NCI-H2227 (cell line): ENCODE measurements around the gene AP1M2.
"Not testable (repeated sequence)": the region's sequence is repeated elsewhere in the genome, so short reads cannot be mapped to it uniquely, and the experiment has no call there.

ENCODE experiments used
- DNase-seq: peaks from one replicate; lab custom pipeline; 2025; ENCODE audit not compliant: unreplicated experiment; lab: John Stamatoyannopoulos, UW

Gene AP1M2

DNA sequence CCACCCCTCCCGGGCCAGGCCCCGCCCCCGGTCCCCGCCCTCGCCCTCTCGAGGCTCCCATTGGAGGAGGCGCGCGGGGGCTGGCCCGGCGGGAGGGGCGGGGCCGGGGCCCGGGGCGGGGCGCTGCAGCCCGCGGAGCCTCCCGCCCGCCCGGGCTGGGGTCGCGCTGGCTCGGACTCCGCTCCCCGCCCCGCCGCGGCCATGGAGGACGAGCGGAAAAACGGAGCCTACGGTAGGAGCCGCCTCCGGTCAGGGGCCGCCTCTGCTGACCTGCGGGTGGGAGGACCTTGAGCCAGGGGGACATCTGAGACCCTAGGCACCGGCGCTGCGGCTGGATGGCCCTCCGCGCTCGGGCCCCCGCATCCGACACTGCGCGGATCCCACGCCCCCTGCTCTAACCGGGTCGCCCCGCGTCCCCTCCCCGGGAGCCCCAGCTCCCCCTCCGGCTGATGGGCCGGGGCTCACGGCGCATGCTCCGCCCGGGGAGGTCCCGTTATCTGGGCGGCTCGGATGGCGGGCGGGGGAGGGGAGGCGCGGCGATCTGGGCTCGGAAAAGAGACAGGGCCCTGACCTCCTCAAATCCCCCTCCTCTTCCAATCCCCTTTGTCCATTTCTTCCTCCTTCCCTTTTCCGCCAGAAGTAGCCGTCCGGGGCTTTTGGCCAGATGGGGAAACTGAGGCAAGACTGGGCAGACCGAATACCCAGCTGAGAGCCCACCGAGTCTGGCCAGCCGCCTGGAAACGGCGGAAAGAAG, 15.4 kb upstream of the AP1M2 start:
- DNase-seq = peak; percentile 79

- DNase-seq = no peak
These were observed 14.9 kb upstream of the AP1M2 start for GRCh38 chr19:10601999-10602329.

DNA sequence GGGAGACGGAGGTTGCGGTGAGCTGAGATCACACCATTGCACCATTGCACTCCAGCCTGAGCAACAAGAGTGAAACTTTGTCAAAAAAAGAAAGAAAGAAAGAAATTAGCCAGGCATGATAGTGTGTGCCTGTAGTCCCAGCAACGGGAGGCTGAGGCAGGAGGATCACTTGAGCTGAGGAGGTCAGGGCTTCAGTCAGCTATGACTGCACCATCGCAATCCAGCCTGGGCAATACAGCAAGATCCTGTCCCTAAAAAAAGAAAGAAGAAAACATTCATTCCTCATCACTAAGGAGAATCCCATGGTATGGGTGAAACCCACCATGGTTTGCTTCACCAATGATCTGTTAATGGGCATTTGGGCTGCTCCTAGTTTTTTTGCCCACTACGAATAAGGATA, 13.0 kb upstream of the AP1M2 start:
- no peak for DNase-seq

DNA sequence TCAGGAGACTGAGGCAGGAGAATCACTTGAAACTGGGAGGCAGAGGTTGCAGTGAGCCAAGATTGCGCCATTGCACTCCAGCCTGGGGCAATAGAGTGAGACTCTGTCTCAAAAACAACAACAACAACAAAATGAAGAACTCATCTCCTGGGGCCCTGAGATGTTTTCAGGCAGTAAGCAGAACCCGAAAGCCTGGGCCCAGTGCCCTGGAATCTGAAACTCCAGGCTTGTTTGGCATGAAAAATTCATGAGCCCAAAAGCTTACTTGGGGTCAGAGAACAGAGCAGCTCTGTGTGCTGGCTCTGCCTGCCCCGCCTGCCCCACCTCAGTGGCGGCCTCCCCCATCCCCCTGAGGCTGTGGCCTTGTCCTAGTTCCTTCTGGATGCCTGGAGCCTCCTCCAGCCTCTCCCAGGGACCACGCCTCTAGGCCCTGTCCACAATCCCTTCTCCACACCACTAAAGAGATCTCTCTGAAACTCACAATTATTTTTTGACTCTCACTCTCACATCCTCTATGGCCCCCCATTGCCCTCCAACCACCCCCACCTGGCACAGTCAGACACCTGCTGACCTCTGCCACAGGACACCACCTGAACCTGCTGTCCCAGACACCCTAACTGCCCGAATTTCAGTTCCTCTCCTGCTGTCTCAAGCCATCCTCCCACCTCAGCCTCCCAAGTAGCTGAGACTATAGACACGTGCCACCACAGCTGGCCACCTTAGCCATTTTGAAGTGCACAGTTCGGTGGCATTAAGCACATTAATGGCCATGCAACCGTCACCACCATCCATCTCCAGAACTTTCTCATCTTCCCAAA, 6.9 kb upstream of the AP1M2 start:
- DNase-seq = no peak

DNA sequence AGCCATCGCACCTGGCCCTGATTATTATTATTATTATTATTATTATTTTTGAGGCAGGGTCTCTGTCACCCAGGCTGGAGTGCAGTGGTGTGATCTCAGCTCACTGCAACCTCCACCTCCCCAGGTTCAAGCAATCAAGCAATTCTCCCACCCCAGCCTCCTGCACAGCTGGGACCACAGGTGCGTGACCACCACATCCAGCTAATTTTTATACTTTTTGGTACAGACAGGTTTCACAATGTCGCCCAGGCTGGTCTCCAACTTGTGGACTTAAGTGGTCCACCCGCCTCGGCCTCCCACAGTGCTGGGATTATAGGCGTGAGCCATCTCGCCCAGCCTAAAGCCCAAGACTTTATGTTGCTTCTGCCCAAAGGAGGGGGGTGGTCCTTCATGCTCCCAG, 6.0 kb upstream of the AP1M2 start:
- DNase-seq = no peak

DNA sequence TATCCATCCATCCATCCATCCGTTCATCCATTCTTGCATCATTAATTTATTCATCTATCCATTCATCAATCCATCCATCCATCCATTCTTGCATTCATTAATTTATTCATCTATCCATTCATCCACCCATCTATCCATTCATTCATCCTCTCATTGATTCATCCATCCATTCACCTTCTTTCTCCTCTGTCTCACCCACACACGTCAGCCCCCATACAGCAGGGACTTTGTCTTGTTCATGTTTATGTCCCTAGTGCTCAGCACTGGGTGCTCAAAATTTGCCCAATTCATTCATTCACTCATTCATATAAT, 683 bp upstream of the AP1M2 start:
- no peak for DNase-seq

DNA sequence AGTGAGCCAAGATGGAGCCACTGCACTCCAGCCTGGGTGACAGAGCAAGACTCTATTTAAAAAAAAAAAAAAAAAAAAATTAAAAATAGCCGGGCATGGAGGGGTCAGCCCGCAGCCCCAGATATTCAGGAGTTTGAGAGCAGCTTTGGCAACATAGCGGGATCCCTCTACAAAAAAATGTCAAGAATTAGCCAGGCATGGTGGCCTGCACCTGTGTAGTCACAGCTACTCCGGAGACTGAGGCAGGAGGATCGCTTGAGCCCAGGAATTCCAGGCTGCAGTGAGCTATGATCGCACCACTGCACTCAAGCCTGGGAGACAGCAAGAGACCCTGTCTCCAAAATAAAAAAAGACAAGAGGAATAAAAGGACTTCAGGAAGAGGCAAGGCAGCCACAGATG, 716 bp downstream of the AP1M2 start:
- no peak for DNase-seq

DNA sequence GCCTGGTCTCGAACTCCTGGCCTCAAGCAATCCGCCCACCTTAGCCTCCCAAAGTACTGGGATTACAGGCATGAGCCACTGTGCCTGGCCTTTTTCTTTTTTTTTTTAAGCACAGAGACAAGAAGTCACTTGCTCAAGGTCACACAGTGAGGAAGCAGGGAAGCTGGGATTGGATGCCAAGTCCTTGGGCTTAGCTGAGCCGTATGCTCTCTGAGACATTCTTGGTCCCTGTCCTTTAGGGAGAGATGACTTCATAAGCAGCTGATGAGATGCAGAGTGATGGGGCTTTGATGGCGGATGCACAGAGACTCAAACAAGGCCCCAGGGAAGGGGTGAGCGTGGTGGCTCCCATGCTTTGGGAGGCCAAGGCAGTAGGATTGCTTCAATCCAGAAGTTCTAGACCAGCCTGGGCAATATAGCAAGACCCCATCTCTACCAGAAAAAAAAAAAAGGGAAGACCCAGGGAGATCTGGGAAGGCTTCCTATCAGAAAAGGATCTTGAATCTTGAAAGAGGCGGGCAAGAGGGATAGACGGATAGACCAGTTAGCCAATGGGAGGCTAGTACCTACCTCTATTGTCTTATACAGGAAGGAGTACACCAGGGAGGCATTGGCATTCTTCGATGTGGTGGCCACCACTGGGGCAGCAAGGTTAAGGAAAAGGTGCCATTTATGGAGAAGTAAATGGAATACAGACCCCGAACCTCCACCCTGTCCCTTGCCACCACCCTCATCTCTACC, 3.9 kb downstream of the AP1M2 start:
- no peak for DNase-seq

- DNase-seq = no peak
These were observed 5.0 kb downstream of the AP1M2 start for GRCh38 chr19:10582091-10582490.

DNA sequence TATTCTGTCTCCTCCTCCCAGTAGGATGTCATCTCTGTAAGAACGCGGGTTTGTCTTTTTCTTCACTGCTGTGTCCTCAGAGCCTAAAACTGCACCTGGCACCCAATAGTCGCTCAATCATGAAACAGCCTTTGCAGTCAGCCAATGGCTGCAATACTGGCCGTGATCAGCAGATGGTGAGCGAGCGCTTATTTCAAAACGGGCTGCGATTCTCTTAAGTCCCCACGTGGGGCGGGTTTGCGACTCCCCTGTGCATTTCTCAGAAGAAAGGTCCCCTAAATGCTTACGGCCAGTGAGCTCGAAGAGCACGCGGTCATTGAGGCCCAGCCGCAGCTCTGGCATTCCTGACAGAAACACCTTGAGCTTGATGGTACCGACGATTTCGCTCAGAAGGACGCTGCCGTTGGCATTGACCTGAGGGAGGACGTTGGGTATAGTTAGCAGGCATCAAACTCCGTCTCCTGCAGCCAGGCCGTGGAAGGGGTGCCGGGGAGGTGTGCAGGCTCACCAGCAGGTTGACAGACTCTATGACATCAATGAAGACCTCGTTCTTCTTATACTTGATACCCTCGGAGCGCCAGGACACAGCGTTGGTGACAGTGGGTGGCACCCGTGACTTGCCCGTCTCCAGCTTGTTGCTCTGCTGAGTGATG, 6.0 kb downstream of the AP1M2 start:
- DNase-seq = peak; percentile 91

- no peak for DNase-seq
These were observed 9.2 kb downstream of the AP1M2 start for GRCh38 chr19:10577951-10578350.

GRCh38 chr19:10575011-10575716, 11.9 kb downstream of the AP1M2 start:
- no peak for DNase-seq

DNA sequence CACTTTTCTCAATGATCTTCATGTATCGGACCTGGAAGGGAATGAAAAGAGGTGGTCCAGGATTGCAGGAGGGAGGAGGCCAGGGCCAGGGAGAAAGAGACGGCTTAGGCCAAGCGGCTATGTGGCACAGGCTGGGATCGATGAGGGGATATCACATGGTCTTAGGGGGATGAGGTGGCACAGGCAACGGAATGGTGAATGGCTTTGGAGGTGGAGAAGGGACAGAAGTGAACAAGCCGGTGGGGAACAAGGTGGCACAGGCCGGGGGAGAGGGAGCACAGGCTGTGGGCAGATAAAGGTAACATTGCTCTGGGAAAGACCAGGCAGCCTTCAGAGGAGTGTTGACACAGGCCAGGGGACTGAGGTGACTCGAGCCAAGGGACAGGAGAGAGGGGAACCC, 12.7 kb downstream of the AP1M2 start:
- DNase-seq = no peak

DNA sequence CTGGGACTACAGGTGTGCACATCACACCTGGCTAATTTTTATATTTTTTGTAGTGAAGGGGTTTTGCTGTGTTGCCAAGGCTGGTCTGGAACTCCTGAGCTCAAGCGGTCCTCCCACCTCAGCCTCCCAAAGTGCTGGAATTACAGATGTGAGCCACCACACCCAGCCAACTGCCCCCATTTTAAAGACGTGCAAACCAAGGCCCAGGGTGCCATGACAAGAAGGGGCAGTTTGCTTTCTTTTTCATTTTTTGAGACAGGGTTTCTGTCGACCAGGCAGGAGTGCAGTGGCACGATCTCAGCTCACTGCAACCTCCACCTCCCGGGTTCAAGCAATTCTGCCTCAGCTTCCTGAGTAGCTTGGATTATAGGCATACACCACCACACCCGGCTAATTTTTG, 13.3 kb downstream of the AP1M2 start:
- DNase-seq = not testable (repeated sequence)

GRCh38 chr19:10568826-10569651, 18.1 kb downstream of the AP1M2 start, which contains the start of gene CDKN2D:
CDKN2D (minus strand) TSS chr19:10568979; CDS start chr19:10568653, 326 bp downstream.
- DNase-seq = peak; percentile 99

DNA sequence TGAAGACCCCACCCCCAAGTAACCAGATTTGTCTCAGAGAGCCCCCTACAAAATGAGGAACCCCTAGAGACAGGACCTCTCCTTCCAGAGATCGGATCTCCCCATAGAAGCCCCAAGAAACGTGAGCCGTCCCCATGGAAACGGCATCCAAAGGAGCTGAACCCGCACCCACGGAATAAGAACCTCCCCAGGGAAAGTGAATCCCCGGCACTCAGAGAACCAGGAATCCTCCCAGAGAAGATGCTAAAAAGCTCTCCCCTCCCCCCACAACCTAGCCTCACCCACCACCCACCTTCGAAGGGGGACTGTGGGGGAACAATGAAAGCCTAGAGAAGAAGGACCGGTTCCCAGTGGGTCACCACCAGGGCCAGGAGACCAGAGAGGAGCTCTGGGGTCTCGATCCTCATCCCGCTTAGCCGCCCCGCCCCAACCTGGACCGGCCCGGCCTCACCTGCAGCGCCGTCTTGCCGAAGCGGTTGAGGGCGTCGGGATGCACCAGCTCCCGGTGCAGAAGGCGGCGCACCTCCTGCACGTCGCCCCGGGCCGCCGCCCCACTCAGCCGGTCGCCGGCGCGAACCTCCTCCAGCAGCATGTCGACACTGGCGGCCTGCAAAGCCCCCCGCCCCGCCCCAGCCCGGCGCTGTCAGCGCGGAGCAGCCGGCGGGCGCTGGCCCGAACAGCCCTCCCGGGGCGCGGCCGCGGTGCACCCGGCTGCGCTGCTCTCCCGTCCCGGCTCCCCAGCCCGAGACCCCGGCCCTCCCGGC, 18.9 kb downstream of the AP1M2 start:
- peak; percentile 37 for DNase-seq

- DNase-seq = no peak
These were observed 19.5 kb downstream of the AP1M2 start for GRCh38 chr19:10567656-10568055.

DNA sequence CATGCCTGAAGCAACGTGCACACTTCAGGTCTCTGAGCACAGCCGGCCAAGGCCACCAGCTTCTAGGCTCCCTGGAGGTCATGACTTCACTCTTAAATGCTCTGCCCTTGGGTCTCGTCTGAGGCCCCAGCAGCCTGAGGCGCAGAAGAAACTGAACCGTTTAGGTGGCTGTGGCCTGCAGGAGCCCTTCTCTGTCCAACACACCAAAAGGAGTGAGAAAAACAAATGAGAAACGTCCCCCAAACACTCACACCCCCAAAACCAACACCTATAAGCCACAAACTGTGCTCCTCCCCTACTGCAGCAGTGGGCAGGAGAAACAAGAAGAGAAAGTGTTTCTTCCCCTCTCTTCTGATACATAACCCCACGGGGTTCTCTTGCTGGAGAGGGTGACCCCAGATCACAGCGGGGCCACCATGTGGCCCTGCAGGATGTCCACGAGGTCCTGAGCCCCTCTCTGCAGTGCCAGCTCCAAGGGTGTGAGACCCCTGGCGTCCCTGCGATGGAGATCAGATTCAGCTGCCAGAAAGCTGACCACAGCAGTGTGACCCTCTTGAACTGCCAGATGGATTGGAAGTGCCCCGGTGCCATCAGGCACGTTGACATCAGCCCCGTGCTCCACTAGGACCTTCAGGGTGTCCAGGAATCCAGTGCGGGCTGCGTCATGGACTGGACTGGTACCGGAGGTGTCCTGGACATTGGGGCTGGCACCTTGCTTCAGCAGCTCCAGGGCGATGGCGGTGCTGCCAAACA, 20.3 kb downstream of the AP1M2 start:
- DNase-seq = no peak

DNA sequence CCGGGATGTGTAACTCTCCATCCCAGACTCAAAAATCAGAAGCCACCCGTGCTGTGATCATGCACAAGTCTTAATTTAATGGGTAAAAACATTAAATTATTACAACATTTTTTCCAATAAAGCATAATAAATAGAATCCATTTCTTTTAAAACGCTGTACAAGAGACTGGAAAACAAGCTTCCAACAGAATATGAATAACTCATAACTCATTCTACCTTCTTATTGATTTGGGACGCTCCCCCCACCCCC, 20.8 kb downstream of the AP1M2 start:
- no peak for DNase-seq
